NCI-H2107 (cell line): Measurements from ENCODE around the gene CCT8L2.
"Not testable (repeated sequence)": the region's sequence is repeated elsewhere in the genome, so short reads cannot be mapped to it uniquely, and the experiment has no call there.

Experiments used
- DNase-seq: peaks from one replicate; lab custom pipeline; 2025; lab: John Stamatoyannopoulos, UW

Gene CCT8L2, protein sequence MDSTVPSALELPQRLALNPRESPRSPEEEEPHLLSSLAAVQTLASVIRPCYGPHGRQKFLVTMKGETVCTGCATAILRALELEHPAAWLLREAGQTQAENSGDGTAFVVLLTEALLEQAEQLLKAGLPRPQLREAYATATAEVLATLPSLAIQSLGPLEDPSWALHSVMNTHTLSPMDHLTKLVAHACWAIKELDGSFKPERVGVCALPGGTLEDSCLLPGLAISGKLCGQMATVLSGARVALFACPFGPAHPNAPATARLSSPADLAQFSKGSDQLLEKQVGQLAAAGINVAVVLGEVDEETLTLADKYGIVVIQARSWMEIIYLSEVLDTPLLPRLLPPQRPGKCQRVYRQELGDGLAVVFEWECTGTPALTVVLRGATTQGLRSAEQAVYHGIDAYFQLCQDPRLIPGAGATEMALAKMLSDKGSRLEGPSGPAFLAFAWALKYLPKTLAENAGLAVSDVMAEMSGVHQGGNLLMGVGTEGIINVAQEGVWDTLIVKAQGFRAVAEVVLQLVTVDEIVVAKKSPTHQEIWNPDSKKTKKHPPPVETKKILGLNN

DNA sequence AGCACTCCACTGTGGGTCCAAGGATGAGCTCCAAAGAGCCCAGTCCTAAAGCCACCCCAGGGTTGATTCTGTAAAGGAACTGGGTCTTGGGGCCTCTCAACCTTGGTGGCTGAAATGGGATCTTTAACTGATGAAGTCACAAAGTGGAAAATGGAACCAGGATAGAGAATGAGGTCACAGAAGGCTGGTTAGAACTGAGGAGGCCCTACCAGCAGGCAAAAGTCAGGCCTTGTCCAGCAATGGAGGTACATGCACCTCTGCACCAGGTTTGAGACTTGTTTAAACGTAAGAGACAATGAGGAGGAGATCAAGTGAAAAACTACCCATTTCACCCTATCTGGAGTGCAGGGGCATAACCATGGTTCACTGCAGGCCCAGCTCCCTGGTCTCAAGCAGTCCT, at the start of gene CCT8L2:
TSS of gene CCT8L2 (minus strand) at position 101 of the 400 bp plus-strand sequence. CDS start 260 bp downstream, outside the sequence.
- DNase-seq, result not testable (repeated sequence)

DNA sequence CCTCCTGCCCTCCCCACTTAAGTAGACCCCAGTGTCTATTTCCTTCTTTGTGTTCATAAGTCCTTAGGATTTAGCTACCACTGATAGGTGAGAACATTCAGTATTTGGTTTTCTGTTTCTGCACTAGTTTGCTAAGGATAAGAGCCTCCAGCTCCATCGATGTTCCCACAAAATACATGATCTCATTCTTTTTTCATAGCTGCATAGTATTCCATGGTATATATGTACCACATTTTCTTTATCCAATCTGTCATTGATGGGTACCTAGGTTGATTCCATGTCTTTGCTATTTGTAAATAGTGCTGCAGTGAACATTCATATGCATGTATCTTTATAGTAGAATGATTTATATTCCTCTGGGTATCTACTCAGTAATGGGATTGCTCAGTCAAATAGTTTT, 42.8 kb upstream of the CCT8L2 start:
- DNase-seq, result not testable (repeated sequence)

DNA sequence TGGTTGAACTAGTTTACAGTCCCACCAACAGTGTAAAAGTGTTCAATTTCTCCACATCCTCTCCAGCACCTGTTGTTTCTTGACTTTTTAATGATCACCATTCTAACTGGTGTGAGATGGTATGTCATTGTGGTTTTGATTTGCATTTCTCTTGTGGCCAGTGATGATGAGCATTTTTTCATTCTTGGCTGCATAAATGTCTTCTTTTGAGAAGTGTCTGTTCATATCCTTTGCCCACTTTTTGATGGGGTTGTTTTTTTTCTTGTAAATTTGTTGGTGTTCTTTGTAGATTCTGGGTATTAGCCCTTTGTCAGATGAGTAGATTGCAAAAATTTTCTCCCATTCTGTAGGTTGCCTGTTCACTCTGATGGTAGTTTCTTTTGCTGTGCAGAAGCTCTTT, 41.5 kb upstream of the CCT8L2 start:
- DNase-seq, result not testable (repeated sequence)

DNA sequence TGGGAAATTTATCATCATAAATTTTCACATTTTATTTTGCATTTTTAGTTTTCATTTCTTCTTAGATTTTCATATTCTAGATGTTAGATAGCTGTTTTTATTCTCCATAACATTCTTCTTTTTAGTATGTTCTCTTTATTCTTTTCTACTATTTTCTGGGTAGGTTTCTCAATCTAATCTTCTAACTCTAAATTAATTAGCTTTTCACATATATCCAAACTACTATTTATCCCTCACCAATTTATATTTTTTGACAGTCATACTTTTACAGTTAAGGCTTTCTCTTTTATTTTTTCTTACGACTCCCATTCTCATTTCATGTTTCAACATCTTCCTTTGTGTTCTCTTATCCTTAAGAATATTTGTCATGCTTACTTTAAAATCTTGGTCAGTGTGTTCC, 35.9 kb upstream of the CCT8L2 start:
- DNase-seq, result not testable (repeated sequence)

DNA sequence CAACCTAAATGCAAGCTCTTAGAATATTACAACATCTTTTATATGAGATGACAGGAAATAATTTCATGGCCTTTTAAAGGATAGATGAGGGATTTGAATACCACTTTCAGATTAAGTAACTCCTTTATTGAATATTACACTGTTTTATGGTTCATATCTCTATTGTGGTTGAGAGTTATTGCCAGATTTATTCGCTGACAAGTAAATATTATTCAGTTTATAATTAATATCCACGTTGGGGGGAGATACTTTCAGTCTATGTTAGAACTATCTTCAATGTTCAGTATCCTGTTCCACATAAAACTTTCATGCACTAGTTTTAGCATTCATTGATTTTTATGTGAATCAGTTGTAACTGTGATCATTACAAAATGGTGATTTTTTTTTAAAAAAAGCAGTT, 32.4 kb upstream of the CCT8L2 start:
- DNase-seq, result not testable (repeated sequence)

DNA sequence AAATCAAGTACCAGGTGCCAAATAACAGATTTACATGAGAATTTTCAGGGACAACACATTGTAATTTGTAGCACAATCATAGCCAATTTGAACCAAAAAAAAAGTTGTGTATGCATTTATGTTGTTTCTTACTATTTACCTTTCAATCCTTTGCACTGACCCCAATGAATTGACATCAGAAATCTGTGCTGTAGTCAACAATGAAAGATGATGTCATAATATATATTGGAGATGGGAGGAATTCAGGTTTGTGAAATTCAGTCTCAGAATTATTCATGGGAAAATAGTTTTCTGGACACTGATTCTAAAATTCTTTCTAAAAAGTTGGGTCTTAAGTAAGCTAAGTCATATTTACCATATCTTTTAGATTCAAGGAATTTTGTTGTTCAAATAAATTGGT, 31.0 kb upstream of the CCT8L2 start:
- not testable (repeated sequence) for DNase-seq

DNA sequence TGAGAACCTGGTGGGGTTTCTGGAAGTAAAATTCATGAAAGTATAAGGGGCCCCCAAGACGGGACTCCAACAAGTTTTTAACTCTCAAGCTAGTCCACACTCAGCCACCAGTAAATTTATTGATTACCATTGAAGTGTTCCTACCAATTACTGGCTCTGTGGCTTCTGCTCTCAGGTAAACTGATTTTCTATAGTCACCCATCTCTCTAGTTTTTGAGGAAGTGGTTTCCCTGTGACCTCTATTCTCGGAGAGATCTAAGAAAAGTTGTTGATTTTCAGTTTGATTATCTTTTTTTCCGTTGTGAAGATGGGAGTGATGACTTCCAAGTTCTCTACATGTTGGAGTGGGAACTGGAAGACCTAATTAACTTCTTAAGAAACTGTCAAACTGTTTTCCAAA, 24.9 kb upstream of the CCT8L2 start:
- DNase-seq, result not testable (repeated sequence)

DNA sequence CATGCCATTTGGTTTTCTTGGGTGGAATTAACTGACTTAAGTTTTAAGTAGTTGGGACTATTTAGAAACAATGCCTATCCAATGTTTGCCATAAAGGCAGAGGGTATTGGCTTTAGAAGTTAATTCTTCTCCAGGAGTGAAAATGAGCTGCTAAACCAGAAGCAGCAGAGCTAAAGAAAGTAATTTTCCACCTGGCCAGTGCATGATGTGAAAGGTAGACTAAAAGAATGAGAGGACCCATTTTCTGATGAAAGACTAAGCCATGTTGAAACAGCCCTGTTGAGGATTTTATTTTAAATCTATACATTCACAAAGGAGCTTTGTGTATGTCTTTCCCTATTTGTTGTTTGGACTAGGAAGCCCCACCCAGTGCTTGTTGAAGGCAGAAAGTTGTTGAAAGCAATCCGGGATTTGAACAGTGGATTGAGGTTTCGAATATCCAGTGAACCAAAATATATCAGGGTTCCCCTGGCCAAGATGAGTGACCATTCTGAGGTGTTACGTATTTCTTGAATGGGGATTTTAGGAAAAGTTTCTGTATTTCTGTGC, 23.9 kb upstream of the CCT8L2 start:
- DNase-seq, result not testable (repeated sequence)

DNA sequence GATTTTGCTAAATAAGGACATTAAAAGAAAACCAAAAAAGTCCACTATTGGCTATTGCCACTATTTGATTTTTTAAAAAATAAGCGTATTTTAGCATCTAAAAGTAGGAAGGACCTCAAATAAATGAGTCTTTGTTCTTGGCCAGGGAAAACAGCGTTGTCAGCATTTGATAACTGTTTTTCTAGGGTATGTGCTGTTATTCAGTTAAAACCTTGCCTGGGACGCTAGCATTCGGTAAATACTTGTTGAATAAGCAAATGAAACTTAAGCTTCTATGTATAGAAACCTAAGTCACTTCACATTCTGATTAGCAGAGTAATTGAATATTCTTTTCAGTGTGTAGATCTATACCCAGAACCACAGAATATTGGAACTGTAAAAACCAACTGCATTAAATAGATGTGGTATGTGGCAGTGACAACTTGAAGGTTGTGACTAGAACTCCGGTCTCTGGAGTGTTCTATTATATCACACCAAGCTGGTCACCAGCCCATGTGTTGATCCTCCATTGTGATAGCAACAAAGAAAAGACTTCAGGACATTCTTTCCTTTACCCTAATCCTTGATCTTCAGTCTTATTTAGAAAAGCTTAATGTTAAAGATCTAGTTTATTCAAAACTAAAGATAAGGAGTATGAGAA, 23.1 kb upstream of the CCT8L2 start:
- DNase-seq, result not testable (repeated sequence)

DNA sequence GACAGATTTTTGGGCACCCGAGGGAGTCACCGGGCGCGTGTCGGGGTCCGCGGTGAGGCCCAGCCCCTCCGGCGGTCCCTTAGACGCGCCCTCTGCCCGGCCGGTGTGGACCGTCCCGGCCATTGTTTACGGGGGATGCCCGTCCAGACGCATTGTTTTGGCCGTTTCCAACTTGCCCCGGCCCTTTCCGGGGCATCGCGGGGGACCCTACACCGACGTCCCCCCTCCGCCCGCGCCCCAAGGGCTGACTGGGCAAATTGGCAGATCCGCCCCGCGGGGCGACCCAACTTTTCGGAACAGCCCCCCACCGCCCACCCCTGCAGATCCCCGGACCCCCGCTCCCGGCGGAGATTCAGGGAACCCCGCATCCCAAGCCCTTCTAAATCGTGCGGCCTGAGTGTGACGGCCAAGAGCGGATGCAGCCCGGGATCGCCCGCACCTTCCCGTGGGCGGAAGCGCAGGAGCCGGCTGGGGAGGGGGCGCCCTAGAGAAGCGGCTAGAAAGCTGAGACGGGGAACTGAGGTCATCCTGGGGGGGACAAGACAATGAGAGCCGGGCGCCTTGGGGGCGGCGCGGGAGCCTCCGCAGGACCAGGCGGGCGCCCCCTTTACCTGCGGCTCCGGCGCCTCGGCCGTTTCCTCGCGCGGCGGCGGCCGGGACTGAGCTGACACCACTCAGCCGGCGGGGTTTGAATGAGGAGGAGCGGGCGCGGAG, 17.1 kb upstream of the CCT8L2 start:
- no peak for DNase-seq

DNA sequence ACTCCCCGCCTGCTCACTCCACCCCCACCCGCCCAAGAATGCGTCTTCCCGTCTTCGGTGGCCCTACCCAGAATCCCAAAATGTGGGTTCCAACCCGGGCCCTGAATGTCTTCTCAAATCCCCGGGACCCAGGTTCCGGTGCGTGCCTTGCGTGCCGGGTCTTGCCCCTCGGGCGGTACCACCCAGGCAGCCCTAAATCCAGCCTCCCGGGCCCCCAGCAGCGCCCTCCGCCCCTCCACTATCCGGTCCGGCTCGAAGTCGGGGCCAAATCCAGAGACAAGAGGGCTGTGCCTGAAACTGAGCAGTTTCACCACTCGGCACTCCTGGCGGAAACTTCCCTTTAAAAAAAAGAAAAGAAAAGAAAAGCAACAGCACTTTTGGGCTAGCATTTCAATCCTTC, 16.3 kb upstream of the CCT8L2 start:
- DNase-seq, result no peak

DNA sequence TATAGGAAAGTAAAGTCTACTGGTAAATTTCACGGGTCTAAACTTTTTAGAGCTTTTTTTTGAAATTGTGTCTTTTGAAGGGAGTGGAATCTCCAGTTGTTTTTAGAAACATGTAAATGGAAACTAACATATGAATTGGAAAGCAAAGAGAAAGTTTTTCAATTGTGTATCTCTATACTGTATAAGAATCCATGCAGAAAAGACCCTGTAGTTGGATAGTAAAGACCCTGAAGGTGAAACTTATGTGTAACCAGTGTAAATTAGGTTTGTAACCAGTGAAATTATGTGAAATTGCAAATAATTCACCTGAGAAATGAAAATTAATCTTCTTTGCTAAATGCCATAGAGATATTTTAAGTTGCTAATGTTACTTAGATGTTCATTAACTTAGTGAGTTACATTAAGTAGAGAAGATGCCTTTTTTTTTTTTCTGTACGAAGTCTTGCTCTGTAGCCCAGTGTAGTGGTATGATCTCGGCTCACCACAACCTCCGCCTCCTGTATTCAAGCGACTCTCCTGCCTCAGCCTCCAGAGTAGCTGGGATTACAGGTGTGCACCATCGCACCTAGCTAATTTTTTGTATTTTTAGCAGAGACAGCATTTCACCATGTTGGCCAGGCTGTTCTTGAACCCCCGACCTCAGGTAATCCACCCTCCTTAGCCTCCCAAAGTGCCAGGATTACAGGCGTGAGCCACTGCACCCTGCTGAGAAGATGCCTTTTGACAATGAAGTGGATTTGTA, 11.8 kb upstream of the CCT8L2 start:
- DNase-seq, result not testable (repeated sequence)

DNA sequence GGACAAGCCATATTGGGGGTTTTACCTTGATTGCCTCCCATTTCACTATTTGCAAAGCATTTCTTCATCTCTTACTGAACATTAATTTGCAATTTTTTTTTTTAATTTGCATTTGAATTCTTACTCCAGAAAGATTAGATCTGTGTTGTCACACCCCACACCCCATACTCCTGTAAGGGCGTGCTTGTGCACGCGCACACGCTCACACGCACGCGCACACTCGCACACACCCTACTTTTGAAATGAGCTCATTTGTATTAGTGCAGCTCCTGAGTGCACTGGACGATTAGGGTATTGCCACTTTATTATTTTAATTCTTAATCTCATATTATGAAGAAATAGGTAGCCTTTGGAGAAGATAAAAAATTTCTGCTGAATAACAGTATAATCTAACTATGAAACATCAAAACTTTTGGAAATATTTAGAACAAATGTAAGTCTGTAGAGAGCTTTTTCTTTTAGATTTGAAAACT, 11.2 kb upstream of the CCT8L2 start:
- DNase-seq, result not testable (repeated sequence)

DNA sequence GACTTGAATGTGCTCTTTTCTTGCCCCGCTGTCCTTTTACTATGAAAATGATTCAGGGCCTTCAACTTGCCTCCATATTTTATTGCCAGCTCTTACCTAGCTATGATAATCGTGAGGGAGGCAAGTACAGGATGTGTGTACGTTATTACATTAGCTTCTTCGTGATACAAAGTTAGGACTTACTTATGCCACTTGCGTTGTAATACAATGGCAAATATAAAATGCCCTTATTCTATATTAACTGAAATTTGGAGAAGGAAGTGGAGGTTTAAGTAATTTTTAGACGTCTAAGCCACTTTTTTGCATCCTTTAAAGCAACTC, 10.8 kb upstream of the CCT8L2 start:
- no peak for DNase-seq

DNA sequence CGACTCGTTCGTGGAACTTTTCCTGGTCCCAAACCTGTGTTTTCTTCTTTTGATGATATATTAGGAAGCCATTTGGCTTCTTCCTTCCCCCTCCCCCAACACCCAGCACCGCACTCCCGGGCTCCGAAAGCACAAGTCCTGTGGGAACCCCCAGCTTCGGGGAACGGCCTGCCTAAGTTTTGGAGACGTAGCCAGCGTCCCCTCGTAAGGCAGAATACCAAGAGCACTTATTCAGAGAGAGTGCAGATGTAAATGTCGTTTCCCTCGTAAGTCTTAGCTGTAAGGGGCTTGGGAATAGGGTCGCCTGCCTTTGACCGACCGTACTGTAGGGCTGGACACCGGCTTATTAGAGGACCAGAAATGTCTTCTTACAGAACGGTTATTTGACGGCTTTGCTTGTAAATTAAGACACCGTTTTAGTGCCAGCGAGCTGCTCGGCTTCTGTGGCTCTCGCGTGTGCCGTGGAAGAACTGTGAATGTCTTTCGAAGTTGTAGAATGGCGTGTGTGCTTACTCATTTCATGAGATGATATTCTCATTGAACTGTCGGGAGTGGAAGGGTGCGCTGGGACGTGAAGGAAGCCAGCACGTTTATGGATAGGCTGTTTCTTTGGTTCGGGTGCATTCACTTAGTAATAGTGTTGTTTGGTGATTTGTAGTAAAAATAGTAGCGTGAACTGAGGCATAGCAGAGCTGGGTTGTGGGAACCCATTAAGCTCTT, 10.3 kb upstream of the CCT8L2 start:
- not testable (repeated sequence) for DNase-seq

DNA sequence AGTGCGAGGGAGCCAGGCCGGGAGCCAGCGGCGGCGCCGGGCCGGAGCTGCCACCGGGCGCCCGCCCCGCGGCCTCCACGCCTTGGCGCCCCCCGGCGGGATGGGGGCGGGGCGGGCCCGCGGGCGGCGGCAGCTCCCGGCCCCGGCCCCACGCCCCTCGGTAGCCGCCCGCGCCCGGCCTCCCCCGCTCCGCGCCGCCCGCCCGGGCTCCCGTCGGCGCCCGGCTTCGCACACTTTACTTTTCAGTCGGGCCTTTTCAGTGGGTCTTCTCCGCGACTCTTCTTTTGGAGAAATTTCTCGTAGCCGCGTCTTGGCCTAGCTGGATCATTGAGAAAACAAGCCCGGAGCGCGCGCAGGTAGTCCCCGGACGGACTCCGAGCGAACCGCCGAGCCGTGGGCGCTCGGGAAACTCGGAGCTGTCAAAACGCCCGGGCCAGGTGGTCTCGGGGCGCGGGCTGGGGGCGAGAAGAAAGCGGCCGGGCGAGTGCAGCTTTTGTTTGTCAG, 9.7 kb upstream of the CCT8L2 start:
- not testable (repeated sequence) for DNase-seq

DNA sequence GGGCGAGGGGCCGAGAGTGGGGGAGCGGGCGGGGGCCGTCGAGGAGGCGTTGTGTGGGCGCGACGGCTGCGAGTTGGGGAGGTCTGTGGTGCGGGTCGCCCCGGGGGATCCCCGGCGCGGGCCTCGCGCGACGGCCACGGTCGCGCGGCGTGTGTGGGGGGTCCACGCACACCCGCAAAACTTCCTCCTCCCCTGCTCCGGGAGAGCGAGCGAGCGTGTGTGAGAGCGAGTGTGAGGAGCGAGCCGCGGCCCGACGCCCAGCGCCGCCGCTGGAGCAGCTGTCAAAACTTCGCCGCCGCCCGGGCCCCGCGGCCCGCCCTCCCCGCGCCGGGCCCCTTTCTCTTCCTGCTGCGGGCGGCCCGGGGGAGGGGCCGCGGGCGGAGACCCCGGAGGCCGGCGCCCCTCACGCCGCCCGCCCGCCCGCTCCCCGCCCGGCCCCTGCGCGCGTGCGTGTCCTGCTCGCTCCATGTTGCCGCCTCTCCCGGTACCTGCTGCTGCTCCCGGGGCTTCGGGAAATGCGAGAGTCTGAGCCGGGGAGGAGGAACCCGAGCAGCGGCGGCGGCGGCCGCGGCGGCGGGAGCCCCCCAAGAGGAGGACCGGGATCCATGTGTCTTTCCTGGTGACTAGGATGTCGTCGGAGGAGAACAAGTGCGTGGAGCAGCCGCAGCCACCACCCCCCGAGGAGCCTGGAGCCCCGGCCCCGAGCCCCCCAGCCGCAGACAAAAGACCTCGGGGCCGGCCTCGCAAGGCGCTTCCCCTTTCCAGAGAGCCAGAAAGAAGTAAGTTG, 9.0 kb upstream of the CCT8L2 start:
- no peak for DNase-seq

DNA sequence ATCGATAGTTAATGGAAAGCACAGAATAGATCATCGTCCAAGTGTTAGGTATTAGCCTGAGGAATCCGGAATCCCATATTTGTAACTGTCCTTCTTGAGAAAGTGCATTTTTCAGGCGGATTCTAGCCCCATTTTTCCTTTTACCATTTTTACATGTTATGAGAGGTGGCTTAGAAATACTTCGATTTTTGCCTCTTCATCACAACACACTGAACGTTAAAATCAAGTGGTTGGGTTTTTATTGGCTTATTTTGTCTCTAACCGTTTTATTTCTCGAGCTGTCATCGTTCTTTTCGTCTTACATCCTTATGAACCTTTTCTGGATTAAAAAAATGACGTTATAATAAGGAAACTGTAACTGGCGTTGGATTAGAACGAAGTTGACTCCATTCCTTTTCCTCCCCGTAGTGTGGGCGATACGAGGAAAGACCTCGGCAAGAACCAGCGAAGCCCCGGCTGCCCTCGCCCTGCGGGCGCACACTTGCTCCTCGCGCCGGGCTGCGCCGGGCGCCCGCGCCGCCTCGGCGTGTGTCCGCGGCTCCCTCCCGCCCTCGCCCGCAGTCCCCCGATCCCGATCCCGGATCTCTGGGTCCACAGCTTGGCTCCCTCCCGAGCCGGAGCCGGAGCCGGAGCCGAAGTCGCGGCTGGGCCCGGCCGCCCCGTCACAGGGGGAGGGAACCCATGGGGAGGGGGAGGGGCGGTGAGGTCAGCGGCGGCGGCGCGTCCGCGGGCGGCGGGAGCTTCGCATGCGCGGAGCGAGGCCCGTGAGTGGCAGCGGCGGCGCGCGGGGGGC, 8.2 kb upstream of the CCT8L2 start:
- not testable (repeated sequence) for DNase-seq

DNA sequence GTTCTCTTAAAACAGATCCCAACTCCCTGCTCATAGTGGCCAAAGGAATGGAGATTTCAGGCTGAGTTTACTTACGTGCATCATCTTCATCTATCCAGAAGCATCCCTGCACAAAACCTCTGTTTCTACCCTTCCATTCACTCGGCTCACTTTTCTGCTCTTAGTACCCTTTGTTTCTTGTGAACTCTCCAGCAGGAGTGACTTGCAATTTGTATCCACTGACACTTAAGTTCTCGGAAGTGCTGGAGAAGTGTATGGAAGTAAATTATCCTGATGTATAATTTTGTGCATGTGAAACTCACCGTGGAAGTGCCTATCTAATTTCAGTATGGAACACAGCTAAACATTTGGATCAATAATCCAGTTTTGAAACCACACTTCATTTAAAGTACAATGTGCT, 7.0 kb upstream of the CCT8L2 start:
- not testable (repeated sequence) for DNase-seq
